Chondrocyte (in vitro differentiated cells): ENCODE results near the gene DPP6. TPM values are rescaled to one million over a fixed set of nuclear protein-coding genes. Genes with fewer than 3 reads are reported as not detected.

Experiments
- DNase-seq: peaks from one replicate; pipeline ENCODE4 v3.0.0; 2021; ENCODE audit warnings: mixed read lengths, low spot score
- H3K27ac Mint-ChIP-seq: one replicate; pipeline ENCODE4 v1.8.0; 2021; ENCODE audit warnings: mild to moderate bottlenecking, moderate library complexity, mixed read lengths; ENCODE audit not compliant: unreplicated experiment
- H3K27me3 Mint-ChIP-seq: 2 replicates; pipeline ENCODE4 v1.8.0; 2021; ENCODE audit warnings: low read depth, mixed read lengths
- H3K36me3 Mint-ChIP-seq: 2 replicates; pipeline ENCODE4 v1.8.0; 2021; ENCODE audit warnings: low read depth, mixed read lengths
- H3K4me1 Mint-ChIP-seq: 2 replicates; pipeline ENCODE4 v1.8.0; 2021; ENCODE audit warnings: low read depth, mild to moderate bottlenecking, mixed read lengths
- H3K4me3 Mint-ChIP-seq: one replicate; pipeline ENCODE4 v1.8.0; 2021; ENCODE audit warnings: mild to moderate bottlenecking, moderate library complexity, mixed read lengths; ENCODE audit not compliant: unreplicated experiment
- H3K9me3 Mint-ChIP-seq: 2 replicates; pipeline ENCODE4 v1.8.0; 2021; ENCODE audit warnings: low read depth, mixed read lengths
- CTCF ChIP-seq: fragments of 200-600 bp; sonication (generic); IDR thresholded peaks from 2 replicates; pipeline ENCODE4 v1.5.0; 2021; ENCODE audit warnings: antibody characterized with exemption, mild to moderate bottlenecking, moderate library complexity
- total RNA-seq: library from RNA; stranded (reverse); gene quantifications from 3 replicates; pipeline ENCODE4 v1.2.1, GENCODE V29; 2021

The DPP6 gene
- total RNA-seq, 1 donor from 2014 or later, result not detected

- Mint-ChIP-seq H3K4me1 (no peaks in the 10 kb centered on the region), H3K4me3 (no peak overlapping the region), H3K27ac (no peak overlapping the region), H3K27me3 (no peaks in the 10 kb centered on the region), H3K36me3 (no peaks in the 10 kb centered on the region), H3K9me3 (peaks cover 49% of the 10 kb centered on the region)
- no peak for DNase-seq
- no peak for TF ChIP-seq CTCF
Observed at GRCh38 chr7:154530136-154530535, 477.9 kb downstream of the DPP6 start.

GRCh38 chr7:154532771-154533170 lies 480.6 kb downstream of the DPP6 start:
- TF ChIP-seq CTCF, result no peak
- DNase-seq, result no peak
- no peak overlapping the region for H3K27ac Mint-ChIP-seq
- no peaks in the 10 kb centered on the region for H3K4me1 Mint-ChIP-seq
- no peaks in the 10 kb centered on the region for H3K36me3 Mint-ChIP-seq
- H3K9me3 Mint-ChIP-seq, result peaks cover 54% of the 10 kb centered on the region
- no peak overlapping the region for H3K4me3 Mint-ChIP-seq
- H3K27me3 Mint-ChIP-seq, result no peaks in the 10 kb centered on the region

GRCh38 chr7:154540596-154540995 lies 488.4 kb downstream of the DPP6 start:
- TF ChIP-seq CTCF, result no peak
- no peak overlapping the region for H3K27ac Mint-ChIP-seq

GRCh38 chr7:154541606-154542005 lies 489.4 kb downstream of the DPP6 start:
- Mint-ChIP-seq H3K36me3 (no peaks in the 10 kb centered on the region), H3K4me1 (no peaks in the 10 kb centered on the region), H3K4me3 (no peak overlapping the region), H3K27me3 (no peaks in the 10 kb centered on the region), H3K9me3 (peaks cover 13% of the 10 kb centered on the region), H3K27ac (no peak overlapping the region)
- DNase-seq, result no peak
- no peak for TF ChIP-seq CTCF

More at GRCh38 chr7:154540596-154540995, 488.4 kb downstream of the DPP6 start:
- DNase-seq, result no peak
- Mint-ChIP-seq H3K36me3 (no peaks in the 10 kb centered on the region), H3K9me3 (peaks cover 20% of the 10 kb centered on the region), H3K4me3 (no peak overlapping the region), H3K27me3 (no peaks in the 10 kb centered on the region), H3K4me1 (no peaks in the 10 kb centered on the region)

- Mint-ChIP-seq H3K4me1 (no peaks in the 10 kb centered on the region), H3K27me3 (no peaks in the 10 kb centered on the region), H3K27ac (no peak overlapping the region), H3K4me3 (no peak overlapping the region), H3K36me3 (no peaks in the 10 kb centered on the region), H3K9me3 (peaks cover 17% of the 10 kb centered on the region)
- no peak for TF ChIP-seq CTCF
- DNase-seq, result no peak
Observed at GRCh38 chr7:154546946-154547587, 494.9 kb downstream of the DPP6 start.
